GM12878 (cell line): ENCODE data around the gene RFX7.

Source experiments
- JUND ChIP-seq: IDR thresholded peaks from 2 replicates; pipeline ENCODE4 v1.6.1; 2012; ENCODE audit warnings: low read depth, mild to moderate bottlenecking, low read length, improper control_type of control experiment, moderate library complexity
- TF ChIP-seq, protein P1 (sequence below): IDR thresholded peaks from 2 replicates; pipeline ENCODE4 v1.6.1; 2012; ENCODE audit warnings: mild to moderate bottlenecking, low read depth, low read length

- TF ChIP-seq, protein P1, sequence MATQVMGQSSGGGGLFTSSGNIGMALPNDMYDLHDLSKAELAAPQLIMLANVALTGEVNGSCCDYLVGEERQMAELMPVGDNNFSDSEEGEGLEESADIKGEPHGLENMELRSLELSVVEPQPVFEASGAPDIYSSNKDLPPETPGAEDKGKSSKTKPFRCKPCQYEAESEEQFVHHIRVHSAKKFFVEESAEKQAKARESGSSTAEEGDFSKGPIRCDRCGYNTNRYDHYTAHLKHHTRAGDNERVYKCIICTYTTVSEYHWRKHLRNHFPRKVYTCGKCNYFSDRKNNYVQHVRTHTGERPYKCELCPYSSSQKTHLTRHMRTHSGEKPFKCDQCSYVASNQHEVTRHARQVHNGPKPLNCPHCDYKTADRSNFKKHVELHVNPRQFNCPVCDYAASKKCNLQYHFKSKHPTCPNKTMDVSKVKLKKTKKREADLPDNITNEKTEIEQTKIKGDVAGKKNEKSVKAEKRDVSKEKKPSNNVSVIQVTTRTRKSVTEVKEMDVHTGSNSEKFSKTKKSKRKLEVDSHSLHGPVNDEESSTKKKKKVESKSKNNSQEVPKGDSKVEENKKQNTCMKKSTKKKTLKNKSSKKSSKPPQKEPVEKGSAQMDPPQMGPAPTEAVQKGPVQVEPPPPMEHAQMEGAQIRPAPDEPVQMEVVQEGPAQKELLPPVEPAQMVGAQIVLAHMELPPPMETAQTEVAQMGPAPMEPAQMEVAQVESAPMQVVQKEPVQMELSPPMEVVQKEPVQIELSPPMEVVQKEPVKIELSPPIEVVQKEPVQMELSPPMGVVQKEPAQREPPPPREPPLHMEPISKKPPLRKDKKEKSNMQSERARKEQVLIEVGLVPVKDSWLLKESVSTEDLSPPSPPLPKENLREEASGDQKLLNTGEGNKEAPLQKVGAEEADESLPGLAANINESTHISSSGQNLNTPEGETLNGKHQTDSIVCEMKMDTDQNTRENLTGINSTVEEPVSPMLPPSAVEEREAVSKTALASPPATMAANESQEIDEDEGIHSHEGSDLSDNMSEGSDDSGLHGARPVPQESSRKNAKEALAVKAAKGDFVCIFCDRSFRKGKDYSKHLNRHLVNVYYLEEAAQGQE: no peak
- no peak for TF ChIP-seq JUND
Measured at GRCh38 chr15:56176996-56177395, 66.7 kb downstream of the RFX7 start.
